ENCODE measurements around the gene HOXD12. TPM values are rescaled to one million over a fixed set of nuclear protein-coding genes. Genes with fewer than 3 reads are reported as not detected.
A peak's percentile ranks its signal among the peaks of the same experiment; 100 is the strongest.

HOXD12 gene
- total RNA-seq, 1 donor, result not detected

- peak; percentile 77 for TF ChIP-seq CTCF (IDR thresholded peaks at IDR 0.05; ENCODE audit: insufficient read depth, low read depth, low read length)
- peak overlapping the region; percentile 27 for H3K4me3 ChIP-seq (ENCODE audit: low read depth, low read length)
- DNase-seq (ENCODE audit: low read depth), result peak; percentile 81
Measured at GRCh38 chr2:176126929-176127773, 27.6 kb downstream of the HOXD12 start.

- no peak for DNase-seq (ENCODE audit: low read depth)
- TF ChIP-seq CTCF (IDR thresholded peaks at IDR 0.05; ENCODE audit: insufficient read depth, low read depth, low read length), result no peak
- H3K4me3 ChIP-seq (ENCODE audit: low read depth, low read length), result peak overlapping the region; percentile 48
Measured at GRCh38 chr2:176127774-176128072, 28.1 kb downstream of the HOXD12 start.

GRCh38 chr2:176128172-176128981 is 28.8 kb downstream of the HOXD12 start:
- H3K4me3 ChIP-seq (ENCODE audit: low read depth, low read length), result peak overlapping the region; percentile 48
- peak; percentile 34 for DNase-seq (ENCODE audit: low read depth)
- TF ChIP-seq CTCF (IDR thresholded peaks at IDR 0.05; ENCODE audit: insufficient read depth, low read depth, low read length), result no peak

- peak; percentile 79 for DNase-seq (ENCODE audit: low read depth)
- no peak for TF ChIP-seq CTCF (IDR thresholded peaks at IDR 0.05; ENCODE audit: insufficient read depth, low read depth, low read length)
- H3K4me3 ChIP-seq (ENCODE audit: low read depth, low read length), result peak within 1 kb of the TSS; percentile 48
Measured at GRCh38 chr2:176128982-176129796, 29.6 kb downstream of the HOXD12 start, which contains the start of gene HOXD8. TSS of gene HOXD8 (plus strand) at chr2:176129705. CDS start at chr2:176130367, 662 bp downstream.

- peak overlapping the region; percentile 48 for H3K4me3 ChIP-seq (ENCODE audit: low read depth, low read length)
- DNase-seq (ENCODE audit: low read depth), result no peak
- no peak for TF ChIP-seq CTCF (IDR thresholded peaks at IDR 0.05; ENCODE audit: insufficient read depth, low read depth, low read length)
Measured at GRCh38 chr2:176129813-176130146, 30.2 kb downstream of the HOXD12 start.

- no peak for TF ChIP-seq CTCF (IDR thresholded peaks at IDR 0.05; ENCODE audit: insufficient read depth, low read depth, low read length)
- peak; percentile 85 for DNase-seq (ENCODE audit: low read depth)
- peak overlapping the region; percentile 48 for H3K4me3 ChIP-seq (ENCODE audit: low read depth, low read length)
Measured at GRCh38 chr2:176130147-176130956, 30.8 kb downstream of the HOXD12 start.

All from fibroblast of villous mesenchyme (primary cell).